Fibroblast of the aortic adventitia (primary cell): Measurements from ENCODE around the gene LIAS. TPM values are rescaled to one million over a fixed set of nuclear protein-coding genes. Genes with fewer than 3 reads are reported as not detected.
A peak's percentile ranks its signal among the peaks of the same experiment; 100 is the strongest.
"Not testable (repeated sequence)": the region's sequence is repeated elsewhere in the genome, so short reads cannot be mapped to it uniquely, and the experiment has no call there.

Experiments used
- DNase-seq: peaks from one replicate; pipeline ENCODE4 v3.0.0-alpha.2; 2010; ENCODE audit warnings: low read depth
- H3K4me3 ChIP-seq: 2 replicates; pipeline ENCODE4 v1.5.1; 2011; ENCODE audit warnings: low read depth, mild to moderate bottlenecking, control low read depth, low read length, moderate library complexity
- CTCF ChIP-seq: IDR thresholded peaks from 2 replicates; pipeline ENCODE4 v1.5.1; 2011; ENCODE audit warnings: mild to moderate bottlenecking, low read length, control low read depth, inconsistent platforms; ENCODE audit not compliant: insufficient read depth
- total RNA-seq: library from RNA; depleted of rRNA; stranded (reverse); fragments of >200 nt; gene quantifications from 2 replicates; pipeline ENCODE4 v1.2.3, GENCODE V29; 2012; ENCODE audit warnings: low replicate concordance

LIAS gene
- total RNA-seq, 1 donor: 9.7 TPM

DNA sequence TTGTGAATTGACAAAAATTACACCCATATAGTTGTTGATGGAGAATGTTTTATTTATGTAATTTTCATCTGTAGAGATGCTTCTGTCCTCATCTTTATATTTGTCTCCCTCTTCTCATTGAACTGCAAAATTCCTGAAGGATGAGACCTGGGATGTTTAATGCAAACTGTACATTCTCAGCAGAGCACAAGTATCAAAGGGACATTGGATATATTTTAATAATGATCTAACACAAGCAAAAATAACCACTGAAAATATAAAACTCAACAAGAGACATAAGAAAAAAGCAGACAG lies 39.8 kb downstream of the LIAS start:
- H3K4me3 ChIP-seq: no peak overlapping the region
- no peak for TF ChIP-seq CTCF
- no peak for DNase-seq

DNA sequence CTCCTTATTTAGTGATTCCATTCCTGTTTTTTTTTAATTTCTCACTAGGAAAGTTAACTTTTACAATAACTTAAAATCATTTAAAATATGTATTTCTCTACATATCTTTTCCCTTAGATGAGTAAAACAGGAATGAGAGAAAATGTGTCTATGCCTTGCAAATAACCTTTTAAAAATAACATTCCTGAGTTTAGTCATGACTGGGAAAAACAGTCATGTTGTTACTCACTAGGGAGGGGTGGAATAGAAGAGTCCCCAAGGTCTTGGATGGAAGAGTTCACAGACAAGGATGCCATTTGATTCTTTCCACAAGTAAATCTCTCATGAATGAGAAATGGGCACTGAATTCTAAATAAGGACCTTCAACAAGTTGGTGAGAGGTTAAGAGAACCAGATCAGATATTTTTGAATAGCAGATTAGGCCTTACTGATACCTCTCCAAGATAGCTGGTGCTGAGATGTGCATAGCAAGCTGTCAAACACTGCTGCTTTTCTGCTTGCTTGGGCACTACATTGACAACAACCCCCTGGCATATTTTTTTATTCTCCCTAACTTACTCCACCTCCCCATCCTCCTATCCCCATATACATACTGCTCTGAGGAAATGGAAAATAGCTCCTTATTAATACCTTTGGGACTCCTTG lies 43.3 kb downstream of the LIAS start:
- no peak overlapping the region for H3K4me3 ChIP-seq
- no peak for TF ChIP-seq CTCF
- peak; percentile 89 for DNase-seq

GRCh38 chr4:39502664-39503035 lies 43.8 kb downstream of the LIAS start:
- DNase-seq: peak; percentile 37
- H3K4me3 ChIP-seq: not testable (repeated sequence)

GRCh38 chr4:39504538-39504937 lies 45.7 kb downstream of the LIAS start:
- H3K4me3 ChIP-seq: no peak overlapping the region

DNA sequence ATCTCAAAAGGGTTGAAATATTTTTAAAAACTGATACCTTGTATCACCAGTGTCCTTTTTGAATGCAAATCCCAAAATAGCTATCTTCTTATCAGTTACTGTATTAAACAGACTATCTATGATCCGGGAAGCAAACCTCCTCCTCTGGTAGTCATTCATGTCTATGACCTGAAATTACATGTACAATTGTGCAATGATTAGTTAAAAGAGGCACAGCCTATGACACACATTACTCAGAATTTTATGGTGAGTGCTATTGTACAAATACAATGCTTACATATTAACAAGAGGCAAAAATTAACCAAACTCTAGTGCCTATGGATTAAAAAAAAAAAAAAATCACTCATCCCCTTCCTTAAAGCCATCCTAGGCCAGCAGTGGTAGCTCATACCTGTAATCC lies 46.7 kb downstream of the LIAS start:
- no peak for TF ChIP-seq CTCF
- DNase-seq: no peak
- no peak overlapping the region for H3K4me3 ChIP-seq

More at GRCh38 chr4:39504538-39504937, 45.7 kb downstream of the LIAS start:
- DNase-seq: no peak
- TF ChIP-seq CTCF: no peak

- no peak for DNase-seq
- no peak for TF ChIP-seq CTCF
- H3K4me3 ChIP-seq: no peak overlapping the region
These were observed 51.6 kb downstream of the LIAS start for GRCh38 chr4:39510348-39510929.

GRCh38 chr4:39514266-39514665 lies 55.4 kb downstream of the LIAS start:
- not testable (repeated sequence) for H3K4me3 ChIP-seq, DNase-seq

- no peak for DNase-seq
- H3K4me3 ChIP-seq: no peak overlapping the region
- no peak for TF ChIP-seq CTCF
These were observed 56.1 kb downstream of the LIAS start for GRCh38 chr4:39514888-39515401.

- H3K4me3 ChIP-seq, DNase-seq: not testable (repeated sequence)
These were observed 57.0 kb downstream of the LIAS start for GRCh38 chr4:39515669-39516401.
